Activated CD4-positive, alpha-beta T cell treated with anti-CD3 and anti-CD28 coated beads, Interleukin-2, amount 10 ng/mL, durations not matched to agents 24 days and 14 days (primary cell): ENCODE measurements around the gene PPIE. TPM values are rescaled to one million over a fixed set of nuclear protein-coding genes. Genes with fewer than 3 reads are reported as not detected.
A peak's percentile ranks its signal among the peaks of the same experiment; 100 is the strongest.
"Not testable (repeated sequence)": the region's sequence is repeated elsewhere in the genome, so short reads cannot be mapped to it uniquely, and the experiment has no call there.

ENCODE experiments used
- DNase-seq: peaks from one replicate; pipeline ENCODE4 v3.0.0; 2022
- H3K27ac Mint-ChIP-seq: one replicate; pipeline ENCODE4 v1.8.0; 2022; ENCODE audit warnings: mild to moderate bottlenecking, mixed read lengths
- H3K27me3 Mint-ChIP-seq: one replicate; pipeline ENCODE4 v1.8.0; 2022; ENCODE audit warnings: mixed read lengths
- H3K36me3 Mint-ChIP-seq: one replicate; pipeline ENCODE4 v1.8.0; 2022; ENCODE audit warnings: low read depth, mild to moderate bottlenecking, mixed read lengths
- H3K4me1 Mint-ChIP-seq: one replicate; pipeline ENCODE4 v1.8.0; 2021; ENCODE audit warnings: mixed read lengths
- H3K4me3 Mint-ChIP-seq: one replicate; pipeline ENCODE4 v1.8.0; 2022; ENCODE audit warnings: mild to moderate bottlenecking, moderate library complexity, mixed read lengths
- H3K9me3 Mint-ChIP-seq: one replicate; pipeline ENCODE4 v1.8.0; 2021; ENCODE audit warnings: mixed read lengths
- intact Hi-C: fragments of 100-400 bp; cut with micrococcal nuclease; formaldehyde crosslinking; loops from one replicate; pipeline ENCODE4 v1.15.1; 2023
- total RNA-seq: library from RNA; stranded (reverse); gene quantifications from 2 replicates; pipeline ENCODE4 v1.2.3, GENCODE V29; 2022

The PPIE gene
- total RNA-seq, 1 donor from 2014 or later, result 76.7 TPM

GRCh38 chr1:39757501-39757900 lies 18.8 kb downstream of the PPIE start:
- H3K27me3 Mint-ChIP-seq, result no peaks in the 10 kb centered on the region
- H3K4me1 Mint-ChIP-seq, result peaks cover 1% of the 10 kb centered on the region
- H3K9me3 Mint-ChIP-seq, result no peaks in the 10 kb centered on the region
- intact Hi-C loops, result no loop called here
- H3K27ac Mint-ChIP-seq, result no peak overlapping the region
- peaks cover 40% of the 10 kb centered on the region for H3K36me3 Mint-ChIP-seq
- H3K4me3 Mint-ChIP-seq, result no peak overlapping the region
- DNase-seq, result no peak

- Mint-ChIP-seq H3K9me3 (no peaks in the 10 kb centered on the region), H3K27me3 (no peaks in the 10 kb centered on the region), H3K4me1 (peaks cover 1% of the 10 kb centered on the region), H3K27ac (no peak overlapping the region), H3K4me3 (no peak overlapping the region), H3K36me3 (peaks cover 31% of the 10 kb centered on the region)
- intact Hi-C loops, result no loop called here
- DNase-seq, result no peak
These were observed 20.1 kb downstream of the PPIE start for GRCh38 chr1:39758556-39759435.

DNA sequence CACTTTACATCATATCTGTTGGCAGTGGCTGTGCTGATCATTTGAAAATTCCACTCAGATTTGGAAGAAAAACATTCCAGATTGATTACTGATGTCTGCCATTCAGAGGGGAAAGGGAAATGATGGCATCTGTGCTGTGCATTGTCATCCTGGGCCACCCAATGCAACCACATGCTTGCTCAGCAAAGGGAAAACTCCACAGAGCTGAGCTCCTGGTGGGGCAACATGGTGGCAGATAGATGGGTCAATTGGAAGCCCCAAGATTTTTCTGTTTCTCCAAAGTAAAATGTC lies 20.7 kb downstream of the PPIE start:
- intact Hi-C loops, result no loop called here
- no peaks in the 10 kb centered on the region for H3K9me3 Mint-ChIP-seq
- peaks cover 1% of the 10 kb centered on the region for H3K4me1 Mint-ChIP-seq
- no peaks in the 10 kb centered on the region for H3K27me3 Mint-ChIP-seq
- no peak overlapping the region for H3K4me3 Mint-ChIP-seq
- H3K36me3 Mint-ChIP-seq, result peaks cover 28% of the 10 kb centered on the region
- H3K27ac Mint-ChIP-seq, result no peak overlapping the region
- DNase-seq, result no peak

- H3K27me3 Mint-ChIP-seq, result no peaks in the 10 kb centered on the region
- H3K4me3 Mint-ChIP-seq, result no peak overlapping the region
- peaks cover 1% of the 10 kb centered on the region for H3K4me1 Mint-ChIP-seq
- no peak for DNase-seq
- intact Hi-C loops, result no loop called here
- H3K9me3 Mint-ChIP-seq, result no peaks in the 10 kb centered on the region
- peaks cover 24% of the 10 kb centered on the region for H3K36me3 Mint-ChIP-seq
- H3K27ac Mint-ChIP-seq, result no peak overlapping the region
These were observed 21.7 kb downstream of the PPIE start for GRCh38 chr1:39760074-39761008.

- Mint-ChIP-seq H3K4me1 (peaks cover 1% of the 10 kb centered on the region), H3K27me3 (no peaks in the 10 kb centered on the region), H3K36me3 (peaks cover 23% of the 10 kb centered on the region), H3K27ac (no peak overlapping the region), H3K4me3 (no peak overlapping the region), H3K9me3 (no peaks in the 10 kb centered on the region)
- intact Hi-C loops, result no loop called here
- no peak for DNase-seq
These were observed 22.3 kb downstream of the PPIE start for GRCh38 chr1:39761016-39761415.

DNA sequence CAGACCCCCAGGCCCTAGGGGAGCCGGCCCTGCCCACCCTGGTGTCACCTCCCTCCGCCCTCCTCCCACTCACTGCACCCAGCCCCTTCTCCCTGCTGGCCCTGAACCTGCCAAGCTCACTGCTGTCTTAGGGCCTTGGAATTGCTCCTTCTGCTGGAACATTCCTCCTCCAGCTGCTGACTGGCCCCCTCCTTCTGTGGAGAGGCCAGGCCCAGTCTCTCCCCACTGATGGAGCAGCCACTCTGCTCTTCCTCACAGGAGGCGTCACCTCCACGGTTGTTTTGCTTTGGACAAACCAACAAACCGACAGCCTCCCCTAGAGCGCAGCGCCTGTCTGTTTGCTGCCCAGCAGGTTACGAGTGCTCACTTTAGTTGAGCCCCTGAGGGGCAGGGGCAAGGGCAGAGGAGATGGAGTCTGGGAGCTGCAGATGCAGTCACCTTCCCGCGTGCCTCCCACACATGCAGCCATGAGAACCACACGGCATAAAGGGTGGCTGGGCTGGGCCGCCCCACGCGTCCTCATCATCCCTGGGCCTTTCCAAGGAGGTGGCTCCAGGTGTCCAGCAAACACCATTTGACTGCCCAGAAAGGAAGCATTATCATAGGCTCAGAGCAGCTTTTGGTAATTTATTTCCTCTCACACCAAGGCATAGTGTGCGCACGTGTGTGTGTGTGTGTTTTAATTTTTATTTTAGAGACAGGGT lies 23.0 kb downstream of the PPIE start:
- H3K27me3 Mint-ChIP-seq, result no peaks in the 10 kb centered on the region
- H3K4me3 Mint-ChIP-seq, result no peak overlapping the region

GRCh38 chr1:39762550-39763540 lies 24.2 kb downstream of the PPIE start:
- Mint-ChIP-seq H3K27ac (no peak overlapping the region), H3K4me3 (no peak overlapping the region), H3K9me3 (no peaks in the 10 kb centered on the region), H3K36me3 (peaks cover 12% of the 10 kb centered on the region), H3K27me3 (no peaks in the 10 kb centered on the region), H3K4me1 (peaks cover 1% of the 10 kb centered on the region)
- no peak for DNase-seq
- intact Hi-C loops, result no loop called here

More for the DNA sequence above, 23.0 kb downstream of the PPIE start:
- intact Hi-C loops, result no loop called here
- no peak for DNase-seq
- Mint-ChIP-seq H3K9me3 (no peaks in the 10 kb centered on the region), H3K36me3 (peaks cover 20% of the 10 kb centered on the region), H3K4me1 (peaks cover 1% of the 10 kb centered on the region), H3K27ac (no peak overlapping the region)

GRCh38 chr1:39763619-39764374 lies 25.1 kb downstream of the PPIE start:
- DNase-seq, H3K27ac Mint-ChIP-seq, H3K9me3 Mint-ChIP-seq, intact Hi-C loops, H3K4me3 Mint-ChIP-seq, H3K27me3 Mint-ChIP-seq, H3K4me1 Mint-ChIP-seq: not testable (repeated sequence)
- peaks cover 11% of the 10 kb centered on the region for H3K36me3 Mint-ChIP-seq

DNA sequence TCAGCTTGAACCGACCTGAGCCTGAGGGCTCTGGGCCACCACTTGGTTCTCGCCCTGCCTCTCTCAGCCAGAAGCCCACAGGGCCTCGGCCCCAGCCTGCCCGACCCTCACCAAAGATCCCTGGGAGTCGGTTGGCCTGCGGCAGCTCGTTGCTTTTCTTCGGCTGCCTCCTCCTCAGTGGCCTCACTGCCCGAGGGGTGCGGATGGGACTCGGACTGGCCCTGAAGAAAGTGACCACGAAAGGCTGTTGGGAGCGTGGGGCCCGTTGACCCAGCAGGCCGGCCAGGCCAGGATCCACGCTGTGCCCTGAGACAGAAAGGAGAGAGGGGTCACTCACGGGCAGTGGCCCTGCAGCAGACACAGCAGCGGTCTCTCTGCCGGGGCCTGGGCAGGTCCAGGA lies 25.8 kb downstream of the PPIE start:
- intact Hi-C loops, DNase-seq, H3K27me3 Mint-ChIP-seq, H3K36me3 Mint-ChIP-seq, H3K27ac Mint-ChIP-seq, H3K4me1 Mint-ChIP-seq, H3K9me3 Mint-ChIP-seq, H3K4me3 Mint-ChIP-seq: not testable (repeated sequence)

DNA sequence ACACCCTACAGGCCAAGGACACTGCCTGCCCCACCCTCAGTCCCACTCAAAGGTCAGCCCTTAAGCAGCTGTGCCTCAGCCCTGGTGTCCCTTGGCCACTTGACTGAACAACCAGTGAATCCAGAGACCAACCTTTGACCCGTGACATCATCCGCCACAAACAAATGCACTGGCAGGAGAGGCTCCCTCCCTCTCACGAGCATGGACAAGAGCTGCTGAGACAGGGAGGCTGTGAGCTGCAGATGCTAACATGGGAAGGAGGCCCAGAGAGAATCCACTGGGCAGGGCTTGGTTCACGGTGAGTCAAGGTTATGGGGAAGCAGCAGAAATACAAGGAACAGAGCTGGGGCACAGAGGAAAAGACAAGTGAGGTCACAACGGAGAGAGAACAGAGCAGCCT lies 27.8 kb downstream of the PPIE start:
- H3K27ac Mint-ChIP-seq, H3K4me1 Mint-ChIP-seq, H3K4me3 Mint-ChIP-seq, H3K27me3 Mint-ChIP-seq, H3K9me3 Mint-ChIP-seq, DNase-seq, H3K36me3 Mint-ChIP-seq, intact Hi-C loops: not testable (repeated sequence)

- H3K36me3 Mint-ChIP-seq, H3K4me1 Mint-ChIP-seq, intact Hi-C loops, H3K27me3 Mint-ChIP-seq, H3K9me3 Mint-ChIP-seq, H3K27ac Mint-ChIP-seq, H3K4me3 Mint-ChIP-seq, DNase-seq: not testable (repeated sequence)
These were observed 30.8 kb downstream of the PPIE start for GRCh38 chr1:39769502-39769901.

DNA sequence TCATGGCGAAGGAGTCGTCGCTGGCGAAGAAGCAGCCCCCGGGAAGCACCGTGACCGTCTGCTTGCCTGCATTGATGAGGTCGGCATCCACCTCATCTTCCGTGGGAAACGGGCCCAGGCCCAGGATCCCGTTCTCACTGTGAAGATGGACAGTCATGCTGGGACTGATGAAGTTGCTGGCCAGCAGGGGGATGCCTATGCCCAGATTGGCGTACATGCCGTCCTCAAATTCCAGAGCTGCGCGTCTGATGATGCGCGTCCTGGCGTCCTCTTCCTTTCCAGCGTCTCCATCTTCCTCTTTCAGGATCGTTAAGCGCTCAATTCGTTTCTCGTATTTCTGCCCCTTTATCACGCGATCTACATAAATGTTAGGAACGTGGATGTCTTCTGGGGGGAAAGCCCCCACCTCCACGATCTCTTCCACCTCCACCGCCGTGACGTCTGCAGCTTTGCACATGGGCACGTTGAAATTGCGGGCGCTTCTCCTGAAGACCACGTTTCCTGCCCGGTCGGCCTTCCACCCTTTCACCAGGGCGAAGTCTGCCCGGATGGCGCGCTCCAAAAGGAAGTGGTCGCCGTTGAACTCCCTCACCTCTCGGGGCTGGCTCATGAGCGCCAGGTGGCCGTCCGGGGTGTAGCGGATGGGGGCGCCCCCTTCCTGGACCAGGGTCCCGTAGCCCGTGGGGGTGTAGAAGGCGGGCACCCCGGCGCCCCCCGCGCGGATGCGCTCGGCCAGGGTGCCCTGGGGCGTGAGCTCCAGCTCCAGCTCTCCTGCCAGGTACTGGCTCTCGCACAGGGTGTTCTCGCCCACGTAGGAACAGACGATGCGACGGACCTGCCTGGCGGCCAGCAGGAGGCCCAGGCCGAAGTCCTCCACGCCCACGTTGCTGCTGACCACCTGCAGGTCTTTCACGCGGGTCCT lies 31.7 kb downstream of the PPIE start:
- DNase-seq, H3K27me3 Mint-ChIP-seq, H3K9me3 Mint-ChIP-seq, intact Hi-C loops, H3K36me3 Mint-ChIP-seq, H3K4me1 Mint-ChIP-seq: not testable (repeated sequence)
- H3K4me3 Mint-ChIP-seq, result peak overlapping the region; percentile 76
- H3K27ac Mint-ChIP-seq, result peak overlapping the region; percentile 84
